GM12878 (cell line): ENCODE data around the gene RSAD2. TPM values are rescaled to one million over a fixed set of nuclear protein-coding genes. Genes with fewer than 3 reads are reported as not detected.
"Not testable (repeated sequence)": the region's sequence is repeated elsewhere in the genome, so short reads cannot be mapped to it uniquely, and the experiment has no call there.

Source experiments
- ATAC-seq: fragments of 200-7000 bp; cut with Tn5 transposase; 3 replicates; pipeline ENCODE4 v1.9.1; 2020; ENCODE audit warnings: mild to moderate bottlenecking, moderate library complexity
- BruUV-seq: library from RNA; stranded (reverse); fragments of 400-500 nt; replicated peaks from 2 replicates; lab custom pipeline; 2021; lab: Mats Ljungman, UMichigan
- CTCF ChIA-PET: fragments of 300-600 bp; sonication (Branson Sonifier 250); formaldehyde crosslinking; extraction: SDS; loops from one replicate; lab custom pipeline; 2021; ENCODE audit warnings: inconsistent platforms; lab: Yijun Ruan, JAX
- POLR2A ChIA-PET: fragments of 350-600 bp; formaldehyde crosslinking; extraction: SDS; loops from one replicate; lab custom pipeline; 2021; ENCODE audit warnings: inconsistent platforms; lab: Charles Lee
- RAD21 ChIA-PET: fragments of 300-600 bp; sonication (Branson Sonifier 250); formaldehyde crosslinking; loops from one replicate; lab custom pipeline; 2023; ENCODE audit warnings: antibody characterized with exemption; ENCODE audit not compliant: unreplicated experiment; lab: Charles Lee
- SMC1A ChIA-PET: fragments of 300-600 bp; sonication (Branson Sonifier 250); formaldehyde crosslinking; loops from one replicate; lab custom pipeline; 2023; ENCODE audit not compliant: unreplicated experiment, uncharacterized antibody; lab: Charles Lee
- DNase-seq: peaks from one replicate; pipeline ENCODE4 v3.0.0-alpha.2; 2011; ENCODE audit warnings: low read depth, low spot score
- FAIRE-seq: peaks from 3 replicates; lab custom pipeline; 2011; peaks lifted over from hg19 to GRCh38; lab: Jason Lieb, UNC
- H2AFZ ChIP-seq: 2 replicates; pipeline ENCODE4 v1.6.0; 2011; ENCODE audit warnings: low read depth, low read length, control low read depth; ENCODE audit not compliant: control insufficient read depth
- H3K27ac ChIP-seq: 2 replicates; pipeline ENCODE4 v1.5.1; 2011; ENCODE audit warnings: control low read depth; ENCODE audit not compliant: control insufficient read depth, insufficient read depth
- H3K27me3 ChIP-seq, 2 experiments: replicated peaks in 1 of 2; 2 replicates each; pipeline versions ENCODE4 v1.6.0 to v1.6.1; 2011; ENCODE audit warnings: low read length in 1 of 2; ENCODE audit not compliant: control insufficient read depth in 2 of 2, insufficient read depth in 2 of 2
- H3K36me3 ChIP-seq, 2 experiments: 2 replicates each; pipeline ENCODE4 v1.5.1; 2011; ENCODE audit warnings: low read length in 1 of 2; ENCODE audit not compliant: control insufficient read depth in 2 of 2, insufficient read depth in 2 of 2
- H3K4me1 ChIP-seq: 2 replicates; pipeline ENCODE4 v1.6.1; 2011; ENCODE audit warnings: mild to moderate bottlenecking, low read length, moderate library complexity, mixed read lengths; ENCODE audit not compliant: control insufficient read depth, insufficient read depth
- H3K4me2 ChIP-seq: 2 replicates; pipeline ENCODE4 v1.6.0; 2011; ENCODE audit warnings: control low read depth; ENCODE audit not compliant: control insufficient read depth, insufficient read depth
- H3K4me3 ChIP-seq: fragments of 200-600 bp; sonication (generic); 2 replicates; pipeline ENCODE4 v1.5.1; 2016
- H3K79me2 ChIP-seq: 2 replicates; pipeline ENCODE4 v1.6.0; 2011; ENCODE audit warnings: low read length; ENCODE audit not compliant: control insufficient read depth, insufficient read depth
- H3K9ac ChIP-seq: 2 replicates; pipeline ENCODE4 v1.8.0; 2011; ENCODE audit warnings: low read length, control low read depth, mixed read lengths; ENCODE audit not compliant: control insufficient read depth, insufficient read depth
- H3K9me3 ChIP-seq: replicated peaks from 3 replicates; pipeline ENCODE4 v1.5.1; 2011; ENCODE audit warnings: mild to moderate bottlenecking, low read length; ENCODE audit not compliant: control insufficient read depth, insufficient read depth
- H4K20me1 ChIP-seq: 2 replicates; pipeline ENCODE4 v1.6.0; 2011; ENCODE audit not compliant: control insufficient read depth, insufficient read depth
- BACH1 ChIP-seq: fragments of 450-650 bp; IDR thresholded peaks from 2 replicates; pipeline ENCODE4 v1.6.1; 2017; ENCODE audit warnings: mild to moderate bottlenecking, borderline replicate concordance
- CREB1 ChIP-seq: IDR thresholded peaks from 2 replicates; pipeline ENCODE4 v1.6.1; 2012; ENCODE audit warnings: low read depth, mild to moderate bottlenecking, inconsistent platforms
- ELK1 ChIP-seq: IDR thresholded peaks from 2 replicates; pipeline ENCODE4 v1.6.1; 2012; ENCODE audit warnings: low read depth, low read length, improper control_type of control experiment
- POLR2A ChIP-seq: IDR thresholded peaks from 2 replicates; pipeline ENCODE4 v1.6.1; 2011; ENCODE audit warnings: low read depth, mild to moderate bottlenecking, low read length
- RB1 ChIP-seq: fragments of 450-650 bp; formaldehyde crosslinking; IDR thresholded peaks from 2 replicates; pipeline ENCODE4 v1.6.1; 2017; ENCODE audit warnings: mild to moderate bottlenecking, borderline replicate concordance
- SIN3A ChIP-seq: IDR thresholded peaks from 2 replicates; pipeline ENCODE4 v1.6.1; 2012; ENCODE audit warnings: low read depth, low read length, improper control_type of control experiment
- SIX5 ChIP-seq: IDR thresholded peaks from 2 replicates; pipeline ENCODE4 v1.6.1; 2011; ENCODE audit warnings: mild to moderate bottlenecking, low read depth, low read length, moderate library complexity; ENCODE audit not compliant: severe bottlenecking
- SMARCA5 ChIP-seq: fragments of 450-650 bp; IDR thresholded peaks from 2 replicates; pipeline ENCODE4 v1.6.1; 2017; ENCODE audit warnings: mild to moderate bottlenecking
- SRF ChIP-seq, 2 experiments: IDR thresholded peaks; 2 replicates each; pipeline ENCODE4 v1.6.1; 2011; ENCODE audit warnings: low read depth in 2 of 2, low read length in 2 of 2, mild to moderate bottlenecking in 1 of 2, moderate library complexity in 1 of 2
- USF2 ChIP-seq: IDR thresholded peaks from 2 replicates; pipeline ENCODE4 v1.6.1; 2011; ENCODE audit warnings: low read depth, low read length, improper control_type of control experiment, borderline replicate concordance
- ZZZ3 ChIP-seq: IDR thresholded peaks from 2 replicates; pipeline ENCODE4 v1.6.1; 2011; ENCODE audit warnings: low read depth; ENCODE audit not compliant: control insufficient read depth, insufficient read length
- WGBS: methylation state at CpG from one replicate; pipeline ENCODE4 v1.1.6; 2016; ENCODE audit warnings: low lambda C conversion rate; ENCODE audit not compliant: insufficient replicate concordance, insufficient coverage; ENCODE audit errors: missing lambda C conversion rate; 5-methylcytosine and 5-hydroxymethylcytosine counted together
- in situ Hi-C: fragments of 300-500 bp; cut with MboI; formaldehyde crosslinking; loops from 9 replicates; pipeline ENCODE4 v1.14.3; 2018; ENCODE audit warnings: mixed read lengths
- intact Hi-C: fragments of 100-400 bp; cut with micrococcal nuclease; formaldehyde crosslinking; loops from one replicate; pipeline ENCODE4 v1.14.2; 2022; ENCODE audit not compliant: unreplicated experiment
- polyA plus RNA-seq, 11 experiments: library from polyadenylated mRNA; depleted of rRNA in 4 of 11; unstranded in 6 of 11; stranded (reverse) in 5 of 11; fragments of >200 nt; fragmentation: Nextera tagmentation in 4 of 11; fragmentation: Illumina TruSeq in 1 of 11; extraction: Ambion mirVana in 4 of 11; extraction: Trizol in 1 of 11; gene quantifications; 1 replicate in 1 of 11; 2 replicates in 10 of 11; pipeline versions ENCODE4 v1.2.1 to v1.2.3, GENCODE V29; 2011 to 2016; ENCODE audit warnings: inconsistent platforms in 2 of 11, missing spikeins in 2 of 11, low read depth in 1 of 11
- total RNA-seq, 4 experiments: library from RNA; depleted of rRNA in 3 of 4; stranded (reverse); fragments of >200 nt in 3 of 4; fragmentation: Illumina TruSeq in 1 of 4; extraction: Trizol in 1 of 4; gene quantifications; 2 replicates each; pipeline versions ENCODE4 v1.2.1 to v1.2.3, GENCODE V29; 2013 to 2021
- TF ChIP-seq, protein P1 (sequence below): fragments of 450-650 bp; IDR thresholded peaks from 2 replicates; pipeline ENCODE4 v1.6.1; 2017; ENCODE audit warnings: mild to moderate bottlenecking, moderate library complexity

RSAD2 gene
- total and polyA plus RNA-seq, 10 of the 15 experiments (the other 5 are each of a cell fraction or from before 2014, with no cell fraction given) = 0.24 to 0.90 (median 0.69) TPM

DNA sequence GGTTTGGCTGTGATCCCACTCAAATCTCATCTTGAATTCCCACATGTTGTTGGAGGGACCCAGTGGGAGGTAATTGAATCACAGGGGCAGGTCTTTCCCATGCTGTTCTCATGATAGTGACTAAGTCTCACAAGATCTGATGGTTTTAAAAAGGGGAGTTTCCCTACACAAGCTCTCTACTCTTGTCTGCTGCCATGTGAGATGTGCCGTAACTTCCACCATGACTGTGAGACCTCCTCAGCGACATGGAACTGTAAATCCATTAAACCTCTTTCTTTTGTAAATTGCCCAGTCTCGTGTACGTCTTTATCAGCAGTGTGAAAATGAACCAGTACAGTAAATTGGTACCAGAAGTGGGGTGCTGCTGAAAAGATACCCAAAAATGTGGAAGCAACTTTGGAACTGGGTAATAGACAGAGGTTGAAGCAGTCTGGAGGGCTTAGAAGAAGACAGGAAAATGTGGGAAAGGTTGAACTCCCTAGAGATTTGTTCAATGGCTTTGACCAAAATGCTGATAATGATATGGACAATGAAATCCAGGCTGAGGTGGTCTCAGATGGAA is 19.0 kb upstream of the RSAD2 start:
- 85% methylated on average over 4 of the region's 4 CpGs for WGBS
- H3K4me3 ChIP-seq, H3K4me2 ChIP-seq, CTCF ChIA-PET, ATAC-seq, POLR2A ChIA-PET, in situ Hi-C loops, H3K4me1 ChIP-seq, H3K36me3 ChIP-seq, H3K79me2 ChIP-seq, H2AFZ ChIP-seq, RAD21 ChIA-PET, intact Hi-C loops, H3K9ac ChIP-seq, DNase-seq, H3K27ac ChIP-seq, H3K27me3 ChIP-seq, BruUV-seq, H4K20me1 ChIP-seq, FAIRE-seq, SMC1A ChIA-PET: not testable (repeated sequence)
- peaks cover 18% of the 10 kb centered on the region; the same call in 2 of the 3 replicates for H3K9me3 ChIP-seq

GRCh38 chr2:6860296-6860695 is 17.3 kb upstream of the RSAD2 start:
- Histone ChIP-seq H4K20me1 (no peaks in the 10 kb centered on the region), H3K4me2 (no peak overlapping the region), H3K36me3 (peaks cover 0 to 4% of the 10 kb centered on the region in 2 experiments; a peak in 2 of 4 replicates), H2AFZ (no peak overlapping the region), H3K79me2 (peaks cover 1% of the 10 kb centered on the region; the same call in 1 of the 2 replicates), H3K27ac (no peak overlapping the region), H3K4me1 (peaks cover 9% of the 10 kb centered on the region; the same call in 1 of the 2 replicates), H3K27me3 (no peaks in the 10 kb centered on the region; a peak in 1 of 4 replicates), H3K4me3 (no peak overlapping the region), H3K9me3 (peaks cover 18% of the 10 kb centered on the region; the same call in 2 of the 3 replicates), H3K9ac (no peak overlapping the region)
- SMC1A ChIA-PET = no interaction called here
- no peak for FAIRE-seq
- in situ Hi-C loops = no loop called here
- POLR2A ChIA-PET = no interaction called here
- no TSS peak for BruUV-seq
- 84% methylated on average over 3 of the region's 3 CpGs for WGBS
- CTCF ChIA-PET = no interaction called here
- no peak for DNase-seq
- intact Hi-C loops = no loop called here
- RAD21 ChIA-PET = no interaction called here
- no peak for ATAC-seq
- TF ChIP-seq SRF (IDR thresholded peaks at IDR 0.05; ENCODE audit: low read depth in 2 of 2, low read length in 2 of 2) (no peak), SMARCA5 (no peak), ZZZ3 (no peak), ELK1 (no peak), USF2 (no peak), CREB1 (no peak), BACH1 (no peak), SIN3A (no peak), RB1 (no peak), SIX5 (no peak), POLR2A (no peak)
- TF ChIP-seq, protein P1, sequence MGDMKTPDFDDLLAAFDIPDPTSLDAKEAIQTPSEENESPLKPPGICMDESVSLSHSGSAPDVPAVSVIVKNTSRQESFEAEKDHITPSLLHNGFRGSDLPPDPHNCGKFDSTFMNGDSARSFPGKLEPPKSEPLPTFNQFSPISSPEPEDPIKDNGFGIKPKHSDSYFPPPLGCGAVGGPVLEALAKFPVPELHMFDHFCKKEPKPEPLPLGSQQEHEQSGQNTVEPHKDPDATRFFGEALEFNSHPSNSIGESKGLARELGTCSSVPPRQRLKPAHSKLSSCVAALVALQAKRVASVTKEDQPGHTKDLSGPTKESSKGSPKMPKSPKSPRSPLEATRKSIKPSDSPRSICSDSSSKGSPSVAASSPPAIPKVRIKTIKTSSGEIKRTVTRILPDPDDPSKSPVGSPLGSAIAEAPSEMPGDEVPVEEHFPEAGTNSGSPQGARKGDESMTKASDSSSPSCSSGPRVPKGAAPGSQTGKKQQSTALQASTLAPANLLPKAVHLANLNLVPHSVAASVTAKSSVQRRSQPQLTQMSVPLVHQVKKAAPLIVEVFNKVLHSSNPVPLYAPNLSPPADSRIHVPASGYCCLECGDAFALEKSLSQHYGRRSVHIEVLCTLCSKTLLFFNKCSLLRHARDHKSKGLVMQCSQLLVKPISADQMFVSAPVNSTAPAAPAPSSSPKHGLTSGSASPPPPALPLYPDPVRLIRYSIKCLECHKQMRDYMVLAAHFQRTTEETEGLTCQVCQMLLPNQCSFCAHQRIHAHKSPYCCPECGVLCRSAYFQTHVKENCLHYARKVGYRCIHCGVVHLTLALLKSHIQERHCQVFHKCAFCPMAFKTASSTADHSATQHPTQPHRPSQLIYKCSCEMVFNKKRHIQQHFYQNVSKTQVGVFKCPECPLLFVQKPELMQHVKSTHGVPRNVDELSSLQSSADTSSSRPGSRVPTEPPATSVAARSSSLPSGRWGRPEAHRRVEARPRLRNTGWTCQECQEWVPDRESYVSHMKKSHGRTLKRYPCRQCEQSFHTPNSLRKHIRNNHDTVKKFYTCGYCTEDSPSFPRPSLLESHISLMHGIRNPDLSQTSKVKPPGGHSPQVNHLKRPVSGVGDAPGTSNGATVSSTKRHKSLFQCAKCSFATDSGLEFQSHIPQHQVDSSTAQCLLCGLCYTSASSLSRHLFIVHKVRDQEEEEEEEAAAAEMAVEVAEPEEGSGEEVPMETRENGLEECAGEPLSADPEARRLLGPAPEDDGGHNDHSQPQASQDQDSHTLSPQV = no peak
